Liver (tissue), 9 donors: ENCODE data around the gene CCR6. TPM values are rescaled to one million over a fixed set of nuclear protein-coding genes. Genes with fewer than 3 reads are reported as not detected.
"Not testable (repeated sequence)": the region's sequence is repeated elsewhere in the genome, so short reads cannot be mapped to it uniquely, and the experiment has no call there.

Experiments
- DNase-seq: peaks from one replicate; pipeline ENCODE4 v3.0.0-alpha.2; 2017; ENCODE audit warnings: low spot score
- H3K27ac ChIP-seq, 2 donors: one replicate each; pipeline ENCODE4 v1.7.0; 2013; ENCODE audit warnings: inconsistent platforms in 2 of 2, low read length in 2 of 2, control low read depth in 1 of 2, low read depth in 1 of 2, mild to moderate bottlenecking in 1 of 2
- H3K27me3 ChIP-seq, 4 donors: one replicate each; pipeline versions ENCODE4 v1.6.1 to v1.7.0; 2013; ENCODE audit warnings: low read length in 3 of 4, inconsistent platforms in 1 of 4, mild to moderate bottlenecking in 1 of 4, moderate library complexity in 1 of 4; ENCODE audit not compliant: control insufficient read depth in 4 of 4, insufficient read depth in 4 of 4
- H3K36me3 ChIP-seq, 4 donors: one replicate each; pipeline versions ENCODE4 v1.6.1 to v1.7.0; 2013; ENCODE audit warnings: low read length in 3 of 4, mild to moderate bottlenecking in 3 of 4, low read depth in 1 of 4, moderate library complexity in 1 of 4; ENCODE audit not compliant: control insufficient read depth in 4 of 4, insufficient read depth in 3 of 4
- H3K4me1 ChIP-seq, 4 donors: one replicate each; pipeline versions ENCODE4 v1.6.1 to v1.7.0; 2013; ENCODE audit warnings: low read length in 3 of 4, mild to moderate bottlenecking in 3 of 4, moderate library complexity in 1 of 4; ENCODE audit not compliant: control insufficient read depth in 4 of 4, insufficient read depth in 4 of 4
- H3K4me3 ChIP-seq, 3 donors: one replicate each; pipeline versions ENCODE4 v1.6.1 to v1.7.0; 2013; ENCODE audit warnings: low read length in 3 of 3, control low read depth in 1 of 3, low read depth in 1 of 3, mild to moderate bottlenecking in 1 of 3
- H3K9ac ChIP-seq, 2 donors: one replicate each; pipeline ENCODE4 v1.7.0; 2013; ENCODE audit warnings: low read length in 2 of 2, mild to moderate bottlenecking in 2 of 2, moderate library complexity in 2 of 2, control low read depth in 1 of 2, low read depth in 1 of 2
- H3K9me3 ChIP-seq, 4 donors: one replicate each; pipeline versions ENCODE4 v1.6.1 to v1.7.0; 2013; ENCODE audit warnings: low read length in 3 of 4; ENCODE audit not compliant: control insufficient read depth in 4 of 4
- JUND ChIP-seq, 2 donors: IDR thresholded peaks; 2 replicates each; pipeline ENCODE4 v1.6.1; 2016; ENCODE audit warnings: antibody characterized with exemption in 2 of 2
- MAX ChIP-seq: IDR thresholded peaks from 2 replicates; pipeline ENCODE4 v1.6.1; 2016; ENCODE audit warnings: antibody characterized with exemption
- REST ChIP-seq: IDR thresholded peaks from 2 replicates; pipeline ENCODE4 v1.6.1; 2016; ENCODE audit warnings: antibody characterized with exemption, mild to moderate bottlenecking
- SP1 ChIP-seq: IDR thresholded peaks from 2 replicates; pipeline ENCODE4 v1.6.1; 2018; ENCODE audit warnings: antibody characterized with exemption, mild to moderate bottlenecking
- WGBS: extraction: QIAGEN DNeasy Blood & Tissue Kit; methylation state at CpG from one replicate; pipeline ENCODE4 v1.1.7; 2013; 5-methylcytosine and 5-hydroxymethylcytosine counted together
- polyA plus RNA-seq, 2 donors: library from polyadenylated mRNA; stranded (reverse) in 1 of 2; unstranded in 1 of 2; fragments of 200-250 nt in 1 of 2; fragments of >200 nt in 1 of 2; fragmentation: Nextera tagmentation in 1 of 2; extraction: Ambion mirVana in 1 of 2; gene quantifications; one replicate each; pipeline versions ENCODE4 v1.2.1 to v1.2.3, GENCODE V29; 2013 to 2015
- total RNA-seq, 2 donors: library from RNA; depleted of rRNA; stranded (reverse); fragments of >200 nt; gene quantifications; one replicate each; pipeline ENCODE4 v1.2.3, GENCODE V29; 2014
- donor health status: healthy.
- donor health status: healthy.
- donor health status: healthy.
- donor health status: healthy.
- donor health status: healthy.

Gene CCR6
- total and polyA plus RNA-seq, 4 donors = 0.02 to 8.4 TPM; not detected in 2

- TF ChIP-seq REST = no peak
- no peak for TF ChIP-seq SP1
- TF ChIP-seq MAX = no peak
- no peak for TF ChIP-seq JUND (IDR thresholded peaks at IDR 0.05)
Observed at GRCh38 chr6:167165858-167166471, 43.1 kb downstream of the CCR6 start (continued).

- not testable (repeated sequence) for H3K9ac ChIP-seq, H3K4me3 ChIP-seq, H3K27ac ChIP-seq, DNase-seq, H3K9me3 ChIP-seq, H3K36me3 ChIP-seq, H3K27me3 ChIP-seq, H3K4me1 ChIP-seq
- WGBS = 90% methylated on average over 8 of the region's 10 CpGs
Observed at GRCh38 chr6:167167699-167168098, 44.8 kb downstream of the CCR6 start.

- H3K27ac ChIP-seq, H3K9me3 ChIP-seq, H3K4me3 ChIP-seq, H3K4me1 ChIP-seq, DNase-seq, H3K9ac ChIP-seq, H3K27me3 ChIP-seq, H3K36me3 ChIP-seq: not testable (repeated sequence)
- WGBS = 81% methylated on average over 13 of the region's 16 CpGs
Observed at GRCh38 chr6:167168296-167168695, 45.4 kb downstream of the CCR6 start.

- not testable (repeated sequence) for H3K9ac ChIP-seq, H3K36me3 ChIP-seq, H3K4me1 ChIP-seq, H3K4me3 ChIP-seq, H3K9me3 ChIP-seq, H3K27me3 ChIP-seq, DNase-seq, H3K27ac ChIP-seq
- 80% methylated on average over 3 of the region's 13 CpGs for WGBS
Observed at GRCh38 chr6:167169867-167170266, 47.0 kb downstream of the CCR6 start.

GRCh38 chr6:167171300-167171699 lies 48.4 kb downstream of the CCR6 start:
- not testable (repeated sequence) for DNase-seq, H3K9ac ChIP-seq, H3K9me3 ChIP-seq, H3K4me3 ChIP-seq, H3K36me3 ChIP-seq, H3K4me1 ChIP-seq, H3K27me3 ChIP-seq, H3K27ac ChIP-seq
- WGBS = 91% methylated on average over 11 of the region's 11 CpGs

- not testable (repeated sequence) for H3K4me1 ChIP-seq, H3K27ac ChIP-seq, H3K9me3 ChIP-seq, H3K4me3 ChIP-seq, DNase-seq, H3K9ac ChIP-seq, H3K27me3 ChIP-seq, H3K36me3 ChIP-seq
- 87% methylated on average over 13 of the region's 13 CpGs for WGBS
Observed at GRCh38 chr6:167172011-167172410, 49.1 kb downstream of the CCR6 start.

- H3K27me3 ChIP-seq, H3K27ac ChIP-seq, H3K36me3 ChIP-seq, H3K9me3 ChIP-seq, H3K9ac ChIP-seq, DNase-seq, H3K4me3 ChIP-seq, H3K4me1 ChIP-seq: not testable (repeated sequence)
- 86% methylated on average over 14 of the region's 14 CpGs for WGBS
Observed at GRCh38 chr6:167177271-167177670, 54.4 kb downstream of the CCR6 start.
